SK-N-SH (cell line): ENCODE results near the gene SYNGR4.

Experiments used
- EP300 ChIP-seq, 2 experiments: IDR thresholded peaks; 2 replicates each; pipeline versions ENCODE4 v1.4.0 to v1.6.1; 2012; ENCODE audit warnings: borderline replicate concordance in 1 of 2, low read depth in 1 of 2, low read length in 1 of 2
- FOSL2 ChIP-seq: IDR thresholded peaks from 2 replicates; pipeline ENCODE4 v1.4.0; 2012; ENCODE audit warnings: low read depth, mild to moderate bottlenecking, moderate library complexity, borderline replicate concordance
- TF ChIP-seq, protein P1 (sequence below): IDR thresholded peaks from 2 replicates; pipeline ENCODE4 v1.6.1; 2012; ENCODE audit warnings: mild to moderate bottlenecking, low read depth, low read length, moderate library complexity
- TF ChIP-seq, protein P2 (sequence below): fragments of 200-600 bp; sonication (generic); IDR thresholded peaks from 2 replicates; pipeline ENCODE4 v1.6.1; 2017; ENCODE audit warnings: antibody characterized with exemption, mild to moderate bottlenecking, moderate library complexity
- TF ChIP-seq, protein P3 (sequence below): IDR thresholded peaks from 2 replicates; pipeline ENCODE4 v1.4.0; 2012; ENCODE audit warnings: low read depth, borderline replicate concordance

DNA sequence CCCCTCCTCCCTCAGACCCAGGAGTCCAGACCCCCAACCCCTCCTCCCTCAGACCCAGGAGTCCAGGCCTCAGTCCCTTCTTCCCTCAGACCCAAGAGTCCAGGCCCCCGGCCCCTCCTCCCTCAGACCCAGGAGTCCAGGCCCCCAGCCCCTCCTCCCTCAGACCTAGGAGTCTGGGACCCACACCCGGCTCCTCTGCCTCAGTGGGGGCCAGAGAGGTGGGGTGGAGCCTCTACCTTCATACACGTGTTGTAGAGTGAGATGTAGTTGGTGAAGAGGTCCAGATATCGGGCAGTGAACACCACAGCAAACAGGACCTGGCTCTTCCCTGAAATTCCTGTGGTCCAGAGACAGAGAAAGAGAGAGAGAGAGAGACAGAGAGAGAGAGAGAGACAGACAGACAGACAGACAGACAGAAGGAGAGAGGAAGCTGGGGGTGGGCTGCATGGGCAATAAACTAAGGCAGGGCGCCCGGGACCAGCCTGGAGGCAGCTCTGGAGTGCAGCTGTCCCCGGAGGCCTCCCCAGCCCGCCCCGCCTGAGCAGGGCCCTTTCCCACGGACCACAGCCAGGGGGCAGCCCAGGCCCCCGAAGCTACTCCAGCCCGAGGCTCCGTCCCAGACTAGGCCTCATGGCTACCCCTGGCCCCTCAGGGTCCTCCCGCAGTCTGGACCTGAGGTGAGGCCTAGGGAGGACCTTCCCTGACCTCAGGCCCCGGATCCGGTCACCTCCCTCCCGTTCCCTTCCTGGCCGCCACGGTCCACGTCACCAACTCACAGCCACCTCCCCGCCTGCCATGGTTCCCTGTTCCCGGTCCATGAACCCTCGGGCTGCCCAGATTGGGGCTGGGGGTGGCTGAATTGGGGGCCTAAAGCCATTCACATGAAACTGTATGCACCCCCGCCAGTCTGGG lies 26.3 kb downstream of the SYNGR4 start:
- TF ChIP-seq, protein P1, sequence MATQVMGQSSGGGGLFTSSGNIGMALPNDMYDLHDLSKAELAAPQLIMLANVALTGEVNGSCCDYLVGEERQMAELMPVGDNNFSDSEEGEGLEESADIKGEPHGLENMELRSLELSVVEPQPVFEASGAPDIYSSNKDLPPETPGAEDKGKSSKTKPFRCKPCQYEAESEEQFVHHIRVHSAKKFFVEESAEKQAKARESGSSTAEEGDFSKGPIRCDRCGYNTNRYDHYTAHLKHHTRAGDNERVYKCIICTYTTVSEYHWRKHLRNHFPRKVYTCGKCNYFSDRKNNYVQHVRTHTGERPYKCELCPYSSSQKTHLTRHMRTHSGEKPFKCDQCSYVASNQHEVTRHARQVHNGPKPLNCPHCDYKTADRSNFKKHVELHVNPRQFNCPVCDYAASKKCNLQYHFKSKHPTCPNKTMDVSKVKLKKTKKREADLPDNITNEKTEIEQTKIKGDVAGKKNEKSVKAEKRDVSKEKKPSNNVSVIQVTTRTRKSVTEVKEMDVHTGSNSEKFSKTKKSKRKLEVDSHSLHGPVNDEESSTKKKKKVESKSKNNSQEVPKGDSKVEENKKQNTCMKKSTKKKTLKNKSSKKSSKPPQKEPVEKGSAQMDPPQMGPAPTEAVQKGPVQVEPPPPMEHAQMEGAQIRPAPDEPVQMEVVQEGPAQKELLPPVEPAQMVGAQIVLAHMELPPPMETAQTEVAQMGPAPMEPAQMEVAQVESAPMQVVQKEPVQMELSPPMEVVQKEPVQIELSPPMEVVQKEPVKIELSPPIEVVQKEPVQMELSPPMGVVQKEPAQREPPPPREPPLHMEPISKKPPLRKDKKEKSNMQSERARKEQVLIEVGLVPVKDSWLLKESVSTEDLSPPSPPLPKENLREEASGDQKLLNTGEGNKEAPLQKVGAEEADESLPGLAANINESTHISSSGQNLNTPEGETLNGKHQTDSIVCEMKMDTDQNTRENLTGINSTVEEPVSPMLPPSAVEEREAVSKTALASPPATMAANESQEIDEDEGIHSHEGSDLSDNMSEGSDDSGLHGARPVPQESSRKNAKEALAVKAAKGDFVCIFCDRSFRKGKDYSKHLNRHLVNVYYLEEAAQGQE = 0 out of 2 replicates have a peak, but pooled peaks have one; percentile 6
- no peak for TF ChIP-seq FOSL2
- TF ChIP-seq, protein P2, sequence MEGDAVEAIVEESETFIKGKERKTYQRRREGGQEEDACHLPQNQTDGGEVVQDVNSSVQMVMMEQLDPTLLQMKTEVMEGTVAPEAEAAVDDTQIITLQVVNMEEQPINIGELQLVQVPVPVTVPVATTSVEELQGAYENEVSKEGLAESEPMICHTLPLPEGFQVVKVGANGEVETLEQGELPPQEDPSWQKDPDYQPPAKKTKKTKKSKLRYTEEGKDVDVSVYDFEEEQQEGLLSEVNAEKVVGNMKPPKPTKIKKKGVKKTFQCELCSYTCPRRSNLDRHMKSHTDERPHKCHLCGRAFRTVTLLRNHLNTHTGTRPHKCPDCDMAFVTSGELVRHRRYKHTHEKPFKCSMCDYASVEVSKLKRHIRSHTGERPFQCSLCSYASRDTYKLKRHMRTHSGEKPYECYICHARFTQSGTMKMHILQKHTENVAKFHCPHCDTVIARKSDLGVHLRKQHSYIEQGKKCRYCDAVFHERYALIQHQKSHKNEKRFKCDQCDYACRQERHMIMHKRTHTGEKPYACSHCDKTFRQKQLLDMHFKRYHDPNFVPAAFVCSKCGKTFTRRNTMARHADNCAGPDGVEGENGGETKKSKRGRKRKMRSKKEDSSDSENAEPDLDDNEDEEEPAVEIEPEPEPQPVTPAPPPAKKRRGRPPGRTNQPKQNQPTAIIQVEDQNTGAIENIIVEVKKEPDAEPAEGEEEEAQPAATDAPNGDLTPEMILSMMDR = peak; percentile 52
- TF ChIP-seq EP300 (IDR thresholded peaks at IDR 0.05; ENCODE audit: borderline replicate concordance in 1 of 2, low read depth in 1 of 2, low read length in 1 of 2) = no peak
- TF ChIP-seq, protein P3, sequence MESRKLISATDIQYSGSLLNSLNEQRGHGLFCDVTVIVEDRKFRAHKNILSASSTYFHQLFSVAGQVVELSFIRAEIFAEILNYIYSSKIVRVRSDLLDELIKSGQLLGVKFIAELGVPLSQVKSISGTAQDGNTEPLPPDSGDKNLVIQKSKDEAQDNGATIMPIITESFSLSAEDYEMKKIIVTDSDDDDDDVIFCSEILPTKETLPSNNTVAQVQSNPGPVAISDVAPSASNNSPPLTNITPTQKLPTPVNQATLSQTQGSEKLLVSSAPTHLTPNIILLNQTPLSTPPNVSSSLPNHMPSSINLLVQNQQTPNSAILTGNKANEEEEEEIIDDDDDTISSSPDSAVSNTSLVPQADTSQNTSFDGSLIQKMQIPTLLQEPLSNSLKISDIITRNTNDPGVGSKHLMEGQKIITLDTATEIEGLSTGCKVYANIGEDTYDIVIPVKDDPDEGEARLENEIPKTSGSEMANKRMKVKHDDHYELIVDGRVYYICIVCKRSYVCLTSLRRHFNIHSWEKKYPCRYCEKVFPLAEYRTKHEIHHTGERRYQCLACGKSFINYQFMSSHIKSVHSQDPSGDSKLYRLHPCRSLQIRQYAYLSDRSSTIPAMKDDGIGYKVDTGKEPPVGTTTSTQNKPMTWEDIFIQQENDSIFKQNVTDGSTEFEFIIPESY = no peak
